Gastrocnemius medialis (tissue), 4 donors: ENCODE measurements around the gene HYAL2.

Source experiments
- CTCF ChIP-seq, 5 experiments: fragments of 450-650 bp in 3 of 5; fragments of 200-600 bp in 2 of 5; sonication (generic) in 2 of 5; IDR thresholded peaks in 4 of 5; conservative IDR thresholded peaks in 1 of 5; 1 replicate in 4 of 5; 2 replicates in 1 of 5; pipeline ENCODE4 v1.5.1; 2016 to 2019; ENCODE audit warnings: antibody characterized with exemption in 5 of 5, mild to moderate bottlenecking in 3 of 5, moderate library complexity in 3 of 5
- POLR2A ChIP-seq, 2 donors: fragments of 450-650 bp; IDR thresholded peaks; one replicate each; pipeline ENCODE4 v1.6.1; 2017; ENCODE audit warnings: antibody characterized with exemption in 2 of 2, mild to moderate bottlenecking in 2 of 2, moderate library complexity in 2 of 2

DNA sequence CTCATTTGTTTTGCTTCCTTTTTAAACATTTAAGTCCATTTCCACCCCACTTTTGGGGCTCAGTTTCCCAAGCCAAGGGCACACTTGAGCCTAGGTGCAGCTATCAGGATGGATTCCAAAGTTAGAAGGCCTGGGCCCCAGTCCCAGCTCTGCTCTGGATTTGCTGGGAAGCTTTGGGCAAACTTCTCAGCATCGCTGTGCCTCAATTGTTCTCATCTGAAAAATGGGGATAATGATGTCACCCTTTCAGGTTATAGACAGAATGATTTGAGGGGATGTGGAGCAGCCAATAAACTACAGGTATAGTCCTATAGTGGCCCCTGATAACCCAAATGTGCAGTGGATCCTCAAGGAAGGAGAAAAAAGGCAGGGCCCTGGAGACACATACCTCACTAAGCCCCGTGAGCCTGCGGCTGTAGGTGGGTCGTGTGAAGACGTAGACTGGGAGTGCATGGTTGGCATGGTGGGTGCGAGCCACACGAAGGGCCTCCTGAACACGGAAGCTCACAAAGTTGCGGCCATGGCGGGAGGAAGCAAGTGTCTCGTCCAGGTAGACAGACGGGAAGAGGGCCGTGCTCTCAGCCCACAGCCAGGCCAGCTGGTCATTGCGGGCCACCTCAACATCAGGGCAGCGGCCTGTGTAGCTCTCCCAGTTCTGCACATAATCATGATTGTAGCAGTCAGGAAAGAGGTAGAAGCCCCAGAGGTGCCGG, 3.2 kb downstream of the HYAL2 start:
- TF ChIP-seq CTCF (IDR thresholded peaks at IDR 0.05 in 4 of 5, conservative IDR thresholded peaks at IDR 0.05 in 1 of 5) (no peak), POLR2A (IDR thresholded peaks at IDR 0.05) (no peak)
